Measurements from ENCODE around the gene SAP130. TPM values are rescaled to one million over a fixed set of nuclear protein-coding genes. Genes with fewer than 3 reads are reported as not detected.

The SAP130 gene
- total RNA-seq, 1 donor from 2014 or later: 17.1 TPM

DNA sequence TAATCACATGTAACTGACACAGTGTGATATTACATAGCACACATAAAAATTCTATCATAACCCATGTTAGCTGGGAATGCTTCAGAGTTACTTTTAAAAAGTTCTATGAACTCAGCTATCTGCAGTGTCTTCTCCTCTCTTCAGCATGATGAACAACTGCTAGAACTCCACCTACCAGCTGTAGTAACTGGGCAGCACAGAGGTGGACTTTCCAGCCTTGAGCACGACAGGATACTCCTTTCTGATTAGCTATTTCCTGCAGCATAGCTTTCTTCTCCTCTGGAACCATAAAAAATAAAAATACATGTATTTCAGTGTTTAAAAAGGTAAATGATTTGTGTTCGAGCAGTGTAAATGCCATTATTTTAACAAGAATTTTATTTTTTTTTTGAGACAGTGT, 82.6 kb downstream of the SAP130 start:
- Mint-ChIP-seq H3K36me3 (ENCODE audit: low read depth) (peaks cover 51% of the 10 kb centered on the region), H3K27me3 (ENCODE audit: low read depth) (no peaks in the 10 kb centered on the region), H3K9me3 (ENCODE audit: low read depth) (no peaks in the 10 kb centered on the region), H3K27ac (ENCODE audit: unreplicated experiment) (no peak overlapping the region), H3K4me1 (ENCODE audit: low read depth) (no peaks in the 10 kb centered on the region), H3K4me3 (ENCODE audit: unreplicated experiment) (no peak overlapping the region)
- no peak for DNase-seq (ENCODE audit: low spot score)
- TF ChIP-seq, protein P1, sequence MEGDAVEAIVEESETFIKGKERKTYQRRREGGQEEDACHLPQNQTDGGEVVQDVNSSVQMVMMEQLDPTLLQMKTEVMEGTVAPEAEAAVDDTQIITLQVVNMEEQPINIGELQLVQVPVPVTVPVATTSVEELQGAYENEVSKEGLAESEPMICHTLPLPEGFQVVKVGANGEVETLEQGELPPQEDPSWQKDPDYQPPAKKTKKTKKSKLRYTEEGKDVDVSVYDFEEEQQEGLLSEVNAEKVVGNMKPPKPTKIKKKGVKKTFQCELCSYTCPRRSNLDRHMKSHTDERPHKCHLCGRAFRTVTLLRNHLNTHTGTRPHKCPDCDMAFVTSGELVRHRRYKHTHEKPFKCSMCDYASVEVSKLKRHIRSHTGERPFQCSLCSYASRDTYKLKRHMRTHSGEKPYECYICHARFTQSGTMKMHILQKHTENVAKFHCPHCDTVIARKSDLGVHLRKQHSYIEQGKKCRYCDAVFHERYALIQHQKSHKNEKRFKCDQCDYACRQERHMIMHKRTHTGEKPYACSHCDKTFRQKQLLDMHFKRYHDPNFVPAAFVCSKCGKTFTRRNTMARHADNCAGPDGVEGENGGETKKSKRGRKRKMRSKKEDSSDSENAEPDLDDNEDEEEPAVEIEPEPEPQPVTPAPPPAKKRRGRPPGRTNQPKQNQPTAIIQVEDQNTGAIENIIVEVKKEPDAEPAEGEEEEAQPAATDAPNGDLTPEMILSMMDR (IDR thresholded peaks at IDR 0.05): no peak

DNA sequence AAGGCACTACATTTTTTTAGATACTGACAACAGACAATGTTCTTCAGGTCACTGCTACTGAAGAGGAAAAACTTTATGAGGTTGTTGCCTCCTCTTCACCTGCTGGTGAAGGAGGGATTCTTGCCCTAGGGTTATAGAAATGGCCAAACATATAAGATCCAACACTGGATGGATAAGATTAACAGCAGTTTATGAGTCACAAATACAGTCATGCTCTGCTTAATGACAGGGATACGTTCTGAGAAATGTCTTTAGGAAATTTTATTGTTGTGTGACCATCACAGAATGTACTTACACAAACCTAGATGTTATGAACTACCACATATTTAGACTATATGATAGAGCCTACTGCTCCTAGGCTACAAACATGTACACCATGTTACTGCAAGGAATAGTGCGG, 84.7 kb downstream of the SAP130 start:
- Mint-ChIP-seq H3K9me3 (ENCODE audit: low read depth) (no peaks in the 10 kb centered on the region), H3K36me3 (ENCODE audit: low read depth) (peaks cover 37% of the 10 kb centered on the region), H3K27me3 (ENCODE audit: low read depth) (no peaks in the 10 kb centered on the region), H3K4me1 (ENCODE audit: low read depth) (no peaks in the 10 kb centered on the region), H3K4me3 (ENCODE audit: unreplicated experiment) (no peak overlapping the region), H3K27ac (ENCODE audit: unreplicated experiment) (no peak overlapping the region)
- TF ChIP-seq, protein P1 (IDR thresholded peaks at IDR 0.05): no peak
- DNase-seq (ENCODE audit: low spot score): no peak

DNA sequence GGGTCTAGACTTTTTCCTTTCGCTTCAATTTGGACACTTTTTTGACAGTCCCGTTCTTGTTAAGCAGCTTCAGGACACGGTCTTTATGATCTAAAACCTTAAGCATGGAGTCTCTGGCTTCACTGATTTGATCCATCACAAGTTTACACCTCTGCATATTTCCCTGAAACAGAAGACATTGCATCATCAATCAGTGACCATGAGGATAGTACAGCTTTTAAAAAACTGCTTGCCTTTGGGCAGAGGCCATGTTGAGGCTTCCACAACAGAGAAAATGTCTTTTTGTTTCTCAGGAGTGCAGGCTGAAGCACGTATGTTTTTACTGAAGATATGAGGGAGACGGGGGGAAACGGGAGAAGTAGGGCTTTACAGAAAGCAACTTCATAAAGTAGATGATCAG, 85.9 kb downstream of the SAP130 start:
- Mint-ChIP-seq H3K27me3 (ENCODE audit: low read depth) (no peaks in the 10 kb centered on the region), H3K27ac (ENCODE audit: unreplicated experiment) (peak overlapping the region; percentile 18), H3K9me3 (ENCODE audit: low read depth) (no peaks in the 10 kb centered on the region), H3K4me3 (ENCODE audit: unreplicated experiment) (no peak overlapping the region), H3K4me1 (ENCODE audit: low read depth) (no peaks in the 10 kb centered on the region), H3K36me3 (ENCODE audit: low read depth) (peaks cover 34% of the 10 kb centered on the region)
- TF ChIP-seq, protein P1 (IDR thresholded peaks at IDR 0.05): no peak
- no peak for DNase-seq (ENCODE audit: low spot score)

DNA sequence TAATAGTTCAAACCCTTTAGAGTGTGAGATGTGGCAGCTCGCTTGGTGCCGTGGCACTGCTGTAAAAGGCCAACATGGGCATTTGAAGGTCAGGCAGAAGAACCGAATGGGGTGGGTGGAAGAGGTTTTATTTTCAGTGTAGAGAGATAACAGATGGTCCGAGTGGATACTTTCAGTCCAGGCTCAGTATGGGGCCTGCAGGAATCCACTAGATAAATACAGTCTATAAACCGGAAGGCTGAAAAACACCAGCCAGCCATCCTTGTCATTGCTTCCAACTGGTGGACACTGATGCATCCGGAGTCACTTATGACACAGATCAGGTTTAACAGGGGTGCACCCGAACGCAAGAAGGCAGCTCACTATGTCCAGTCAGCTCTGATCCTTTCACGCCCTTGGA, 86.4 kb downstream of the SAP130 start:
- no peaks in the 10 kb centered on the region for H3K4me1 Mint-ChIP-seq (ENCODE audit: low read depth)
- H3K27me3 Mint-ChIP-seq (ENCODE audit: low read depth): no peaks in the 10 kb centered on the region
- H3K4me3 Mint-ChIP-seq (ENCODE audit: unreplicated experiment): no peak overlapping the region
- no peak for DNase-seq (ENCODE audit: low spot score)
- H3K36me3 Mint-ChIP-seq (ENCODE audit: low read depth): peaks cover 30% of the 10 kb centered on the region
- TF ChIP-seq, protein P1 (IDR thresholded peaks at IDR 0.05): no peak
- H3K9me3 Mint-ChIP-seq (ENCODE audit: low read depth): no peaks in the 10 kb centered on the region
- no peak overlapping the region for H3K27ac Mint-ChIP-seq (ENCODE audit: unreplicated experiment)

DNA sequence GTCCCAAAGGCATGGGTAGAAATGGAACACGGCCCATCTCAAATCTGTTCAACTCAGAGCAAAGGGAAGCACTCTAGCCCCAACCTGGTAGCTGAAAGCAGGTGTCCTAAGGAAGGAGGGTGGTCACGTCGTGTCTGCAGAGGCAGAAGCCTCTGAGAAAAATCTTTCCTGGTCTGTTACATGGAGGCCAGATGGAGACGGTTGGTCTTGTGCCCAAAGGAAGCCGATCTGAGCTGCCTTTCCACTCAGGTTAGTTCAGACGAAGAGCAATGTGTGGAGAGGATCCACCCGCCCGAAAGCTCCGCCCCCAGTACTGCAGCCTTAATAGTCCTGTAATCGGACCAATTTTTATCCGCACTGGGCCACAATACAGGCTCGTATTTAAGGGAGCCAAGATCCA, 87.2 kb downstream of the SAP130 start:
- DNase-seq (ENCODE audit: low spot score): no peak
- no peak overlapping the region for H3K27ac Mint-ChIP-seq (ENCODE audit: unreplicated experiment)
- H3K9me3 Mint-ChIP-seq (ENCODE audit: low read depth): no peaks in the 10 kb centered on the region
- no peaks in the 10 kb centered on the region for H3K27me3 Mint-ChIP-seq (ENCODE audit: low read depth)
- no peak overlapping the region for H3K4me3 Mint-ChIP-seq (ENCODE audit: unreplicated experiment)
- TF ChIP-seq, protein P1 (IDR thresholded peaks at IDR 0.05): no peak
- peaks cover 27% of the 10 kb centered on the region for H3K36me3 Mint-ChIP-seq (ENCODE audit: low read depth)
- no peaks in the 10 kb centered on the region for H3K4me1 Mint-ChIP-seq (ENCODE audit: low read depth)

All from chondrocyte (in vitro differentiated cells).